ENCODE data around the gene PCDH15. TPM values are rescaled to one million over a fixed set of nuclear protein-coding genes. Genes with fewer than 3 reads are reported as not detected.

PCDH15 gene
- polyA plus RNA-seq, 4 donors, result 4.0 to 6.8 (median 4.8) TPM

- no peak for DNase-seq (ENCODE audit: low read depth in 4 of 4, low spot score in 3 of 4)
Observed at GRCh38 chr10:54710918-54711317, 90.1 kb downstream of the PCDH15 start.

- DNase-seq (ENCODE audit: low read depth in 4 of 4, low spot score in 3 of 4), result no peak
Observed at GRCh38 chr10:54708591-54708990, 92.4 kb downstream of the PCDH15 start.

- DNase-seq (ENCODE audit: low read depth in 4 of 4, low spot score in 3 of 4), result no peak
Observed at GRCh38 chr10:54708021-54708420, 93.0 kb downstream of the PCDH15 start.

DNA sequence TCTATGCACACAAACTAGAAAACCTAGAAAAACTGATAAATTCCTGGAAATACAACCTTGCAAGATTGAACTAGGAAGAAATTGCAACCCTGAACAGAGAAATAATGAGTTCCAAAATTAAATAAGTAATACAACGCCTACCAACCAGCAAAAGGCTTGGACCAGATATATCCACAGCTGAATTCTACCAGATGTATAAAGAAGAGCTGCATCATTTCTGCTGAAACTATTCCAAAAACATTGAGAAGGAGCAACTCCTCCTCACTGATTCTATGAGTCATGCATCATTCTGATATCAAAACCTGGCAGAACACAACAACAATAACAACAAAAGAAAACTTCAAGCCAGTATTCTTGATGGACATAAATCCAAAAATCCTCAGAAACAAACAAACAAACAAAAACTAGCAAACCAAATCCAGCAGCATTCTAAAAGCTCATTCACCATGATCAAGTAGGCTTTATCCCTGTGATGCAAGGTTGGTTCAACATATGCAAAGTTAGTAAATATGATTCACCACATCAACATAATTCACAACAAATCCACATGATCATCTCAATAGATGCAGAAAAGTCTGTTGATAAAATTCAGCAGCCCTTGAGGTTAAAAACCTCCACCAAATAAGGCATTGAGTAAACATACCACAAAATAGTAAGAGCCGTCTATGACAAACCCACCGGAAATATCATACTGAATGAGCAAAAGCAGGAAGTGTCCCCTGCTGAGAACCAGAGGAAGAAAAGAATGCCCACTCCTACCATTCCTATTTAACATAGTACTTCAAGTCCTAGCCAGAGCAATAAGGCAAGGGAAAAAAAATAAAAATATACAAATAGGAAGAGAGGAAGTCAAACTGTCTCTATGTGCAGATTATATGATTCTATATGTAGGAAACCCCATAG, 98.2 kb downstream of the PCDH15 start:
- no peak for DNase-seq (ENCODE audit: low read depth in 4 of 4, low spot score in 3 of 4)

DNA sequence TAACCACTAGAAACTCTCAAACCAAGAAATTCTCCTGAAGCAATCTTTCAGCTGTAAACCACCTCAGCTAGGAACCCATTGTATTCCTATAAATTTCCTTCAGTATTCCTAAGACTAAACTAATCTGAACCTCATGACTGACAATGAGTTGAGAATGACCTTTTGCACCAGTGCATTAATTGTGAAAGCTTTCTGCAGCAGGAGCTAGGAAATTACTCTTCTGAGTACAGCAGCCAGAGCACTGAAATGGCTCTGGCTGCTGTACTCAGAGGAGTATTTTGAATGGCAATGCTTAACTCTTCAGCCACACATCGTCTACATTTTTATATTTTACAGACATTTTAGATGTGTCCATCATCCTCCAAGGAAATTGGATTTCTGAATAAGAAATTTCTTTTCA, 109.7 kb downstream of the PCDH15 start:
- no peak for DNase-seq (ENCODE audit: low read depth in 4 of 4, low spot score in 3 of 4)

DNA sequence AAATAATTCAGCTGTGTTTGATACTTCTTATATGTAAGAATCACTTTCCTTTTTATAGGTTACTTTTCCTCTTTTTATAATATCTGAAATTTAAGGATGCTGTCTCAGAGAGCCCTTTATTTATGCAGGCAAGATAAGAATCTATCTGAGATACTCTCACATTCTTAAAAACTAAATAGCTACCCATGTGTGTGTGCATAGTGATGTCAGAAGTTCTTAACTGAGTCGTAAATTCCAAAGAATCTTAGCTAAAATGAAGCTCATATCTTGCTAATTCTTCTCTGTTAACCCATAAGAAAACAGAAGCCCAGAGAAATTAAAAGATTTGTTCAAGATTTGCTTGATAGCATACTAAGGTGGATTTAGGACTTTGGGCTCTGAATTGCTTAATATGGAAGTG, 118.5 kb downstream of the PCDH15 start:
- no peak for DNase-seq (ENCODE audit: low read depth in 4 of 4, low spot score in 3 of 4)

DNA sequence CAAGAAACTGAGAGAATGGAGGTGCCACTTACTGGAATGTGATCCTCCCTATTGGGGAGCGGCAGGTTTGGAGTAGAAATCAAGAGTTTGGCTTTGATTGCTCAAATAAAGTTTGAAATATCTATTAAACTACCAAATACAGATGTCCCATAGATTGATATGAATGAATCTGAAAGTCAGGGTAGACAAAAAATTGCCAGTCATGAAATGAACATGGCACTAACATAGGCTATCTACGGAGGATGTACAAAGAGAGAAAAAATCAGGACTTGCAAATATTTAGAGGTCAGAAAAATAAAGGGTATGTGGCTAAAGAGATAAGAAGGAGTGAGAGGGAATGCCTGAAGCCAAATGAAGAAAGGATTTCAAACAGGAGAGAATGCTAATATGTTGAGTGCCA, 119.9 kb downstream of the PCDH15 start:
- DNase-seq (ENCODE audit: low read depth in 4 of 4, low spot score in 3 of 4), result no peak

GRCh38 chr10:54667136-54667535, 133.9 kb downstream of the PCDH15 start:
- no peak for DNase-seq (ENCODE audit: low read depth in 4 of 4, low spot score in 3 of 4)

GRCh38 chr10:54666192-54666591, 134.8 kb downstream of the PCDH15 start:
- no peak for DNase-seq (ENCODE audit: low read depth in 4 of 4, low spot score in 3 of 4)

DNA sequence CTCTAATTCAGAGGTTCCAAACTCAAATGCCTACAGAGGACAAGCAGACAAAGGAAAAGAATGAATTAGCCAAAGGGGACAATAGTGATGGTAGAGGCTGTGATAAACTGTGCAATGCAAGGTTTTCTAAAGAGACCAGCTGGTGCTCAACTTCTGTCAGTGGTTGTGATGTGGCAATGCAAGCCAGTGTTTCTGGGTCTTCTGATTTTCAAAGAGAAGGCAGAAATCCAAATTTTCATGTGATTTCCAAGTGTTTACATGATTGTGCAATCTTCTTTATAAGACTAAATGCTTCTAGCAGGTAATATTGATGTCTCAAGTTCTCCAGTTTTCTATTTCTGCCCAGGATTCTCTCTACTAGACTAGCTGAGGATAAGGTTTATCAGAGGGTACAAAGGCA, 135.9 kb downstream of the PCDH15 start:
- no peak for DNase-seq (ENCODE audit: low read depth in 4 of 4, low spot score in 3 of 4)

GRCh38 chr10:54660397-54660796, 140.6 kb downstream of the PCDH15 start:
- DNase-seq (ENCODE audit: low read depth in 4 of 4, low spot score in 3 of 4), result no peak

DNA sequence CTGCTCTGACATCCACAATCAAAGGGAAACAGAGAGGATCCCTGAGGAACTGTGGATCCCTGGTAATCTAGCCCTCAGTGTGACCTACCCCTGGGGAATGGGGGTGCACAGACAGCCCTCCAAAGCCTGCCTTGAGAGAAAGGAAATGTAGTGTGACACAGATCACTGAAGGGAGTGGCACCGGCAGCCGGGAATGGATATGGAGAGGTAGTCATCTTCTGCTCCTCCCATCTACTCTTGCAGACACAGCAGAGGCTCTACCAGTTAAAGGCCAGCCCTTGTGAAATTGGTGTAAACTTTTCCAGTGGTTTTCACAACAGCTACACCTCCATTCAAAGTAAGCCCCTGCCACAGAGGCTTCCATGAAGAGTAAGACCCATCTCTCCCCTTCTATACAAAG, 144.4 kb downstream of the PCDH15 start:
- no peak for DNase-seq (ENCODE audit: low read depth in 4 of 4, low spot score in 3 of 4)

DNA sequence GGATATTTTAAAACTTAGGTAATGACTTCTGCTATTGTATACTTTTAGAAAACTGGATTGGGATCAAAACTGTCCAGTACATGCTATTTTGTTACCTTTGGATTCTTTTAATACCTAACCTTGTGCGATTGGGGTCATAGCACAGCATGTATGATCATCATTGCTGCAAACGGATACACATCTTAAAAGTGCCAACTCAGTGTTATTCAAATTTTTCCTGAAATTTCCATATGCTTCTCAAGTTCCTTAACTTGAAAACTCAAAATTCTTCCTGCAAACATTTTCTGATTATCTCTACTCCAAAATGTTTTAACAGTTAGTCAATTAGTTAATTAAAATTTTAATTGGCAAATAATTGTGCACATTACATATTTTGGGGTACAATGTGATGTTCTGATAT, 147.5 kb downstream of the PCDH15 start:
- no peak for DNase-seq (ENCODE audit: low read depth in 4 of 4, low spot score in 3 of 4)

DNA sequence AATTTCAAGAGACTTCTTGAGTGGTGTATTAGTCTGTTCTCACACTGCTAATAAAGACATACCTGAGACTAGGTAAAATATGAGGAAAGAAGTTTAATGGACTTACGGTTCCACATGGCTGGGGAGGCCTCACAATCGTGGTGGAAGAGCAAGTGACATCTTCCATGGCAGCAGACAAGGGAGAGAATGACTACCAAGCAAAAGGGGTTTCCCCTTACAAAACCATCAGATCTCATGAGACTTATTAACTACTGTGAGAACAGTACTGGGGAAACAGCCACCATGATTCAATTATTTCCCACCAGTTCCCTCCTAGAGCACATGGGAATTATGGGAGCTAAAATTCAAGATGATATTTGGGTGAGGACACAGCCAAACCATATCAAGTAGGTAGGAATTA, 150.5 kb downstream of the PCDH15 start:
- DNase-seq (ENCODE audit: low read depth in 4 of 4, low spot score in 3 of 4), result no peak

DNA sequence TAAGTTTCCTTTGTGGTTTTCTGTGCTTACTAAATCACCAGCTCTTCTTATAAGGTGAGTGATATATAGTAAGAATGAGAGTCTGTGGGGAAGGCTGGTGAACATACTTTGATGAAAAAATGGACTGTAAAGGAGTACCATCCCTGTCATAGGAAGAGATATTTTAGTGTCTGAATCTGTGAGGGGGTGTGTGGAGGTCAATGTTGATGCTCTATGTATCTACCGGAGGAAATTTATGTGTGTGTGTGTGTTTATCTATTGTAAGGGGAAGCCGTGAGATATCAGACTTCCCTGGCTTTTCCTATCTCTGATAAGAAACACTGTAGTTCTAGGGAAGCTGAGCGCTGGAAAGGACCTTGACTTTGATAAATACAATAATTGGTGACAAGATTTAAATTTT, 179.0 kb downstream of the PCDH15 start:
- no peak for DNase-seq (ENCODE audit: low read depth in 4 of 4, low spot score in 3 of 4)

GRCh38 chr10:54620352-54620751, 180.7 kb downstream of the PCDH15 start:
- DNase-seq (ENCODE audit: low read depth in 4 of 4, low spot score in 3 of 4), result no peak

GRCh38 chr10:54614072-54614471, 187.0 kb downstream of the PCDH15 start:
- no peak for DNase-seq (ENCODE audit: low read depth in 4 of 4, low spot score in 3 of 4)

GRCh38 chr10:54613162-54613561, 187.9 kb downstream of the PCDH15 start:
- no peak for DNase-seq (ENCODE audit: low read depth in 4 of 4, low spot score in 3 of 4)

- DNase-seq (ENCODE audit: low read depth in 4 of 4, low spot score in 3 of 4), result no peak
Observed at GRCh38 chr10:54609423-54609822, 191.6 kb downstream of the PCDH15 start.

- no peak for DNase-seq (ENCODE audit: low read depth in 4 of 4, low spot score in 3 of 4)
Observed at GRCh38 chr10:54607983-54608382, 193.0 kb downstream of the PCDH15 start.

GRCh38 chr10:54594289-54594688, 206.7 kb downstream of the PCDH15 start:
- DNase-seq (ENCODE audit: low read depth in 4 of 4, low spot score in 3 of 4), result no peak

DNA sequence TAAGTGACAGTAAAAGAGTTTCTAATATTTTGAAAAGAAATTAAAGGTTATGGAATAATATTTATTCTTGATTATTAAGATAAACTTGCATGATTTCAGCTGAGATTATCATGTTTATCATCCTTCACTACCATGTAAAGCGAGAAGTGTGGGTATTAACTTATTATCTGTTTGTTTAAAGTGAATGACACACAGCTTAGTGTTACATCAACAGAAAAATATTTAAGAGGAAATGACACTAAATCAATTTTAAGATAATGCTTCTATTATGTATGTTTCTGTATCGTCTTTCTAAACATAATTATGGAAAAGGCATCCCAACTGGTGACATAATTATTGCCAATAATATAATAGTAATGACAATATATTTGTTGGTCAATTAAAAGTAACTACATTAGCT, 213.1 kb downstream of the PCDH15 start:
- no peak for DNase-seq (ENCODE audit: low read depth in 4 of 4, low spot score in 3 of 4)

DNA sequence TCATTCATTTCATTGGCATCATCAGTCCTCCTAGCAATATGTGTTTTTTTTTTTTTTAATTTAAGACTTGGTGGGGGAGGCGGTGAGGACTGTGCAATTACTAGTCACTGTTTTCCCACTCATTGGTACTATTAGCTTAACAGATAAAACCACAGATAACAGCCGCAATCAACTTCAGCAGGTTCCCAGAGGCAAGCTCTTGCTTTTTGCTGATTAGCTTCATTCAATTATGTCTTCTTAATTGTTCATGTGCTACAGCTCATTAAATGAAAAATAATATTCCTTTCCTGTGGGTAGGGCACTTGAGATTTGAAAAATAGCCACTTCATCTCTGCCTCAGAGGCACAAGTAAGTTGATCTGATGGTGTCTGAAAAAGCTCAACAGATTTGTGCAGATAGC, 215.5 kb downstream of the PCDH15 start:
- DNase-seq (ENCODE audit: low read depth in 4 of 4, low spot score in 3 of 4), result no peak
